MM.1S (cell line): ENCODE data around the gene GCC2.
"Not testable (repeated sequence)": the region's sequence is repeated elsewhere in the genome, so short reads cannot be mapped to it uniquely, and the experiment has no call there.

Source experiments
- DNase-seq: peaks from one replicate; pipeline ENCODE4 v3.0.0-alpha.2; 2015
- H2AFZ ChIP-seq: fragments of 300-600 bp; sonication (generic); 2 replicates; pipeline ENCODE4 v1.6.0; 2016; ENCODE audit warnings: antibody characterized with exemption, low read length
- H3F3A ChIP-seq: fragments of 300-600 bp; sonication (generic); 2 replicates; pipeline ENCODE4 v1.6.1; 2016; ENCODE audit warnings: mild to moderate bottlenecking, antibody characterized with exemption, low read length, moderate library complexity, mixed read lengths; ENCODE audit not compliant: insufficient read depth
- H3K27ac ChIP-seq: fragments of 300-600 bp; sonication (generic); 2 replicates; pipeline ENCODE4 v1.5.1; 2016; ENCODE audit warnings: mild to moderate bottlenecking, low read length
- H3K27me3 ChIP-seq: fragments of 300-600 bp; sonication (generic); replicated peaks from 2 replicates; pipeline ENCODE4 v1.6.0; 2016; ENCODE audit warnings: low read length; ENCODE audit not compliant: insufficient read depth
- H3K36me3 ChIP-seq: fragments of 300-600 bp; sonication (generic); replicated peaks from 2 replicates; pipeline ENCODE4 v1.6.1; 2016; ENCODE audit warnings: mild to moderate bottlenecking, low read length, mixed read lengths; ENCODE audit not compliant: insufficient read depth
- H3K4me1 ChIP-seq: fragments of 300-600 bp; sonication (generic); 2 replicates; pipeline ENCODE4 v1.6.1; 2016; ENCODE audit warnings: low read length, mixed read lengths
- H3K4me2 ChIP-seq: fragments of 300-600 bp; sonication (generic); 2 replicates; pipeline ENCODE4 v1.6.0; 2016; ENCODE audit warnings: low read depth, low read length
- H3K4me3 ChIP-seq: fragments of 300-600 bp; sonication (generic); 2 replicates; pipeline ENCODE4 v1.5.1; 2016; ENCODE audit warnings: low read length, mixed read lengths
- H3K79me2 ChIP-seq: fragments of 300-600 bp; sonication (generic); 2 replicates; pipeline ENCODE4 v1.6.1; 2016; ENCODE audit warnings: mixed run types, low read length, mixed read lengths
- H3K9ac ChIP-seq: fragments of 300-600 bp; sonication (generic); 2 replicates; pipeline ENCODE4 v1.6.1; 2016; ENCODE audit warnings: low read length, mixed read lengths
- H3K9me2 ChIP-seq: fragments of 300-600 bp; sonication (generic); replicated peaks from 2 replicates; pipeline ENCODE4 v1.6.1; 2016; ENCODE audit warnings: mild to moderate bottlenecking, low read length, mixed read lengths; ENCODE audit not compliant: insufficient read depth
- H3K9me3 ChIP-seq: fragments of 300-600 bp; sonication (generic); replicated peaks from 2 replicates; pipeline ENCODE4 v1.6.1; 2016; ENCODE audit warnings: mild to moderate bottlenecking, low read length, mixed read lengths; ENCODE audit not compliant: insufficient read depth
- H4K20me1 ChIP-seq: fragments of 300-600 bp; sonication (generic); 2 replicates; pipeline ENCODE4 v1.6.1; 2016; ENCODE audit warnings: mild to moderate bottlenecking, low read length, moderate library complexity, mixed read lengths; ENCODE audit not compliant: insufficient read depth
- CTCF ChIP-seq: fragments of 300-600 bp; sonication (generic); IDR thresholded peaks from 2 replicates; pipeline ENCODE4 v1.5.1; 2016; ENCODE audit warnings: antibody characterized with exemption, low read length, mixed read lengths
- EZH2 ChIP-seq: fragments of 300-600 bp; sonication (generic); optimal IDR thresholded peaks from 2 replicates; pipeline ENCODE3; 2017; ENCODE audit warnings: low read depth, mild to moderate bottlenecking, antibody characterized with exemption, low read length, mixed read lengths
- EZH2phosphoT487 ChIP-seq: fragments of 300-600 bp; sonication (generic); IDR thresholded peaks from 2 replicates; pipeline ENCODE4 v1.6.1; 2018; ENCODE audit warnings: antibody characterized with exemption, low read length

The GCC2 gene

DNA sequence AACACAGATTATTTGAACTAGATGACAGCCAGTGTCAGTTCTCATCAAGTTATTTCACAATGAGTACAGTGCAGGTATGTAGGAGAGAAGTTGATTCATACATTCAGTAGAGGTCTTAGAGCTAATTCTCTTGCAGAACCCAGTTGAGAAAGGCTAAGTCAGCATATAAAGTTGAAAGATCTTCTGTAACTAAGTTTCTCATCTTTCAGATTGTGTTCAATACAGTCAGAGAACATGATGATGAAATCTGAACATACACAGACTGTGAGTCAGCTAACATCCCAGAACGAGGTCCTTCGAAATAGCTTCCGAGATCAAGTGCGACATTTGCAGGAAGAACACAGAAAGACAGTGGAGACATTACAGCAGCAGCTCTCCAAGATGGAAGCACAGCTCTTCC is 43.4 kb downstream of the GCC2 start:
- Histone ChIP-seq H3K9me2 (no peaks in the 10 kb centered on the region), H3K4me3 (no peak overlapping the region), H2AFZ (no peak overlapping the region), H3K9ac (no peak overlapping the region), H3F3A (no peaks in the 10 kb centered on the region), H3K79me2 (no peaks in the 10 kb centered on the region), H3K27me3 (no peaks in the 10 kb centered on the region), H4K20me1 (no peaks in the 10 kb centered on the region), H3K36me3 (0 out of 2 replicates have a peak, but pooled peaks cover 3% of the 10 kb centered on the region), H3K27ac (no peak overlapping the region), H3K4me1 (0 out of 2 replicates have a peak, but pooled peaks cover 4% of the 10 kb centered on the region), H3K9me3 (no peaks in the 10 kb centered on the region), H3K4me2 (no peak overlapping the region)
- no peak for DNase-seq
- no peak for TF ChIP-seq CTCF
- no peak for TF ChIP-seq EZH2
- TF ChIP-seq EZH2phosphoT487, result no peak

- not testable (repeated sequence) for H3K4me3 ChIP-seq, H3F3A ChIP-seq, H3K36me3 ChIP-seq, H4K20me1 ChIP-seq, H3K9me2 ChIP-seq, H3K27me3 ChIP-seq, H2AFZ ChIP-seq, DNase-seq, H3K4me1 ChIP-seq, H3K9me3 ChIP-seq, H3K4me2 ChIP-seq, H3K79me2 ChIP-seq, H3K27ac ChIP-seq, H3K9ac ChIP-seq
Observed at GRCh38 chr2:108496167-108496566, 47.2 kb downstream of the GCC2 start.

GRCh38 chr2:108507620-108508019 is 58.6 kb downstream of the GCC2 start:
- not testable (repeated sequence) for H3K79me2 ChIP-seq, H3K4me2 ChIP-seq, H2AFZ ChIP-seq, H4K20me1 ChIP-seq, H3K4me3 ChIP-seq, H3K27me3 ChIP-seq, H3F3A ChIP-seq, H3K4me1 ChIP-seq, DNase-seq, H3K9me2 ChIP-seq, H3K36me3 ChIP-seq, H3K9me3 ChIP-seq, H3K9ac ChIP-seq, H3K27ac ChIP-seq

DNA sequence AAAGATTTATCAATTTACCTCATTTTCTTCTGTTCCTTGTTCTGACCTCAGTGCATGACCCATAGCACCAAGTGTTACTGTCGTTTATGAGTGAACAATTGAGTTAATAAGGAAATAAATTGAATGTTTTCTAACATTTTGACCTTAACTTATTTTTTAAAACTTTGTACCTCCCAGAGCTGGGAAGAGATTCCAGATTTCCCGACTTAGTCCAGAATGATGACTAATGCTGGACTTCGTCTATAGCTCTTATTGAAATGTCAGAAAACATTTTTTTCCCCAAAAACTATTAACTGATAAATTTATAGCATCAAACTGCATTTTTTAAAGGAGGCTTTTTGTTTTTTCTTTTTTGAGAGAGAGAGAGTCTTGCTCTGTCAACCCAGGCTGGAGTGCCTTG is 63.4 kb downstream of the GCC2 start:
- H3K27me3 ChIP-seq, H3K36me3 ChIP-seq, DNase-seq, H2AFZ ChIP-seq, H3K9ac ChIP-seq, H3K27ac ChIP-seq, H4K20me1 ChIP-seq, H3F3A ChIP-seq, H3K4me2 ChIP-seq, H3K9me3 ChIP-seq, H3K4me1 ChIP-seq, H3K4me3 ChIP-seq, H3K79me2 ChIP-seq, H3K9me2 ChIP-seq: not testable (repeated sequence)

- not testable (repeated sequence) for H3F3A ChIP-seq, H3K4me2 ChIP-seq, H3K79me2 ChIP-seq, H3K9me3 ChIP-seq, H3K4me1 ChIP-seq, H2AFZ ChIP-seq, H3K27ac ChIP-seq, H3K27me3 ChIP-seq, H3K4me3 ChIP-seq, DNase-seq, H3K36me3 ChIP-seq, H4K20me1 ChIP-seq, H3K9me2 ChIP-seq, H3K9ac ChIP-seq
Observed at GRCh38 chr2:108514478-108514877, 65.5 kb downstream of the GCC2 start.

- H3F3A ChIP-seq, H3K4me1 ChIP-seq, H2AFZ ChIP-seq, H3K9ac ChIP-seq, H3K27ac ChIP-seq, DNase-seq, H3K4me2 ChIP-seq, H3K79me2 ChIP-seq, H3K36me3 ChIP-seq, H3K27me3 ChIP-seq, H3K9me3 ChIP-seq, H4K20me1 ChIP-seq, H3K4me3 ChIP-seq, H3K9me2 ChIP-seq: not testable (repeated sequence)
Observed at GRCh38 chr2:108524688-108525087, 75.7 kb downstream of the GCC2 start.

DNA sequence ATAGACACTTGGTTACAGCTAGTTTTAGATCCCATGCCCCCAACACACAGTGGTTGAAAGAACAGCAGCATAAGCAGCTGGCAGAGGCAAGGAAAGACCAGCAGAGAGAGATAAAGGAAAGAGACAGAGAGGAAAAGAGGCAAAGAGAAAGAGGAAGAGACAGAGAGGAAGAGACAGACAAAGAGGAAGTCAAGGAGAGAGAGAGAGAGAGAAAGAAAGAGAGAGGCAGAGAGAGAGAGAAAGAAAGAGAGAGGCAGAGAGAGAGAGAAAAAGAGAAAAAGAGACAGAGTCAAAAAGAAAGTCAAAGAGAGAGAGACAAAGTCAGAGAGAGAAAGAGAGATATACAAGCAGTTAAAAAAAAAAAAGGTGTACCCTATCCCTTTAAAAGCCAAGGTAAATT is 76.3 kb downstream of the GCC2 start:
- not testable (repeated sequence) for H3K4me3 ChIP-seq, H4K20me1 ChIP-seq, H3K9ac ChIP-seq, H3K27ac ChIP-seq, H3K27me3 ChIP-seq, H3K36me3 ChIP-seq, H3K79me2 ChIP-seq, H3F3A ChIP-seq, H3K9me2 ChIP-seq, H3K9me3 ChIP-seq, H3K4me1 ChIP-seq, H3K4me2 ChIP-seq, H2AFZ ChIP-seq, DNase-seq
